Measurements from ENCODE around the gene BLACAT1.
"Not testable (repeated sequence)": the region's sequence is repeated elsewhere in the genome, so short reads cannot be mapped to it uniquely, and the experiment has no call there.

Gene BLACAT1

GRCh38 chr1:205483372-205483771 is 27.5 kb upstream of the BLACAT1 start:
- DNase-seq (ENCODE audit: low read depth): no peak

- DNase-seq (ENCODE audit: low read depth): not testable (repeated sequence)
Observed at GRCh38 chr1:205482587-205482986, 26.7 kb upstream of the BLACAT1 start.

- no peak for DNase-seq (ENCODE audit: low read depth)
Observed at GRCh38 chr1:205481629-205482151, 25.8 kb upstream of the BLACAT1 start.

DNA sequence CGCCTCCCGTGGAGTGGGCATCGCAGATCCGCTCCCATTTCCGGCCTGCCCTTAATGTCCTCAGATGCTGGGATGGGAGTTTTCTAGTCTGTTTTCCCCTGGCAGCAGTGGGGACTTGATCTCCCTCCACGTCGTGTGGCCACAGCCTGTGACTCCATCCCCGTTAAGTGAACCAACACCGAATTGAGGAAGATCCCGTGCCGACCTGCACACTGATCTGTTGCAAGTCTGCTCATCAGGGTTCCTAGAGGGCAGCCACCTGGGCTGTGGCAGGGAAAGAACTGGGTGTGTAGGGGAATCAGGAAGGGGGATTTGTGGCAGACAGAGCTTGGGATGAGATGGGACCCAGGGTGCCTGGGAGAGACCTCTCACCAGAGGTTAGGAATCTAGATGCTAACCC is 25.4 kb upstream of the BLACAT1 start:
- no peak for DNase-seq (ENCODE audit: low read depth)

DNA sequence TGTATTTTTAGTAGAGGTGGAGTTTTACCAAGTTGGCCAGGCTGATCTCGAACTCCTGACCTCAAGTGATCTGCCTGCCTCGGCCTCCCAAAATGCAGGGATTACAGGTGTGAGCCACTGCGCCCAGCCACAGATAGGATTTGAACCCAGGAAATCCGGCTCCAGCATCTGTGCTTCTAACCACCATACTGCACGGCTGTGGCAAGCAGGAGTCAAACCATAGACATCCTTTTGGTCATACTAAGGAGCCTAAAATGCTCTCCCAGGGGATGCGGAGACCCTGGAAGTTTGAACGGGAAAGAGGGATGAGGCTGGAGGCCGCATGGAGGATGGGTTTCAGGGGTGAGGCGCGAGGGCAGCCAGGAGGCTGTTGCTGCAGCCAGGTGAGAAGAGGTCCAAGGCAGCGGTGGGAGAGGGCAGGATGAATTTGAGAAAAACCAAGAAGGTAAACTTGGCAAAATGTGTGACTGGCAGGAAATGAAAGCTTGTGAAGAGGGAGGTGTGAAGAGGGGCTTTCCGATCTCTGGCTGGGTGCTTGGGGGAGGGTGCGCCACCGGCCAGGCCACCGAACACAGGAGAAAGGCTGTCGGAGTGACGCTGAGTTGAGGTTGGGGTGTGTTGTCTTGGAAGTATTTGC is 24.6 kb upstream of the BLACAT1 start:
- no peak for DNase-seq (ENCODE audit: low read depth)

DNA sequence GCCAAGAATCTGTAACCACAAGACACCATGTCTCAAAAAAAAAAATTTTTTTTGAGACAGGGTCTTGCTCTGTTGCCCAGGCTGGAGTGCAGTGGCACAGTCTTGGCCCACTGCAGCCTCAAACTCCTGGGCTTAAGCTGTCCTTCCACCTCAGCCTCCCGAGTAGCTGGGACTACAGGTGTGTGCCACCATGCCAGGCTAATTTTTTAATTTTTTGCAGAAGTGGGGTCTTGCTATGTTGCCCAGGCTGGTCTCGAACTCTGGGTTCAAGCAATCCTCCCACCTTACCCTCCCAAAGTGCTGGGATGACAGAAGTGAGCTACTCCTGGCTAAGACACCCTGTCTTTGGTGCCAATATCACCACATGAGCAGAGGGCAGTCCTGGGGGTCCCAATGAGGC is 23.1 kb upstream of the BLACAT1 start:
- DNase-seq (ENCODE audit: low read depth): not testable (repeated sequence)

DNA sequence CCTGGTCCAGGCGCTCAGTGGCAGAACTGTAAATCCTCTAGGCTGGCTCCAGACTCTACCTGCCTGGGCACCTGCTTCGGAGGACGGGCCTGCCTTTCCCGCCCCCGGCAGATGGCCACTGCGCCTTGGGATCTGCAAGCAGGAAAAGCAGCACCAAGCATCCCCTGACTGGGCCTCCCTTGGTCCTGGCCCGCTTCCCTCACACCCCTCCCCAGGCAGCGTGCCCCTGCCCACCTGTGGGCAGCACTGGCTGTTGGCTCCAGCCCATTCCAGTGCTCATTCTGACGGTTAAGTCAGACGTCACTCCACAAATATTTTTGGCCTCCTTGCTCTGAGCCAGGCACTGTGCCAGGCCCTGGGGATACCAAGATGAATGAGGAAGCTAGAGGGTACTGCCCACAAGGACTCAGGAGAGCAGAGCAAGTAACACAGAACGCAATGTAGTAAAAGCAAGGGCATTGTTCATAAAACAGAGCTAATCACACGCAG is 22.0 kb upstream of the BLACAT1 start:
- DNase-seq (ENCODE audit: low read depth): peak; percentile 51

DNA sequence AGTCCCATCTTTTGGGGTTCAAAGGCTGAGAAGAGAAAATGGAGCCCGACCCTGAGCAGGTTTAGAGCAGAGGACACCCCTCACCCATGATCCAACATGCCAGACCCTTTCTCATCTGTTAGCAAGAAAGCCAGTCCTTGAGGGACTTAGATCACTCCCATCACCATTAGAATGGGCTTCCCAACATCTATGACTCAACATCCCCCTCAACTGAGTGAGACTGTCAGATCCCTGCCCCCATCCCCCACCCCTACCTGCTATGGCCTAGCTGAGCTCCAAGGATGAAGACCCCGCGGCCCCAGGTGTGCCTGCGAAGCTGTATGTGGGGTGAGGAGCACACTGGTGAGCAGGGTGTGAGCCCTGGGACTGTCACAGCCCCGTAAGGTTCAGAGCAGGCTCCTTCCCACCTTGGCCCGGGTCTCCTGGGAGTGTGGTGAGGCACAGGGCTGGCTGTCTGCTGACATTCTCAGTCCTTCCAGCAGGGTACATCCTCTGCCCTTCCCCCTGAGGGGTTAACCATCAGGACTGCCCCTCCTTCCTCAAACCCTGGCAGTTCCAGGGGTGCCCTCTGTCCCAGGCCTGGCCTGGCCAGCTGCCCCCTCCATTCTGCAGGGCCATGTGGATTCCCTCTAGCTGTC is 21.4 kb upstream of the BLACAT1 start:
- no peak for DNase-seq (ENCODE audit: low read depth)

GRCh38 chr1:205476648-205477047 is 20.8 kb upstream of the BLACAT1 start:
- no peak for DNase-seq (ENCODE audit: low read depth)

DNA sequence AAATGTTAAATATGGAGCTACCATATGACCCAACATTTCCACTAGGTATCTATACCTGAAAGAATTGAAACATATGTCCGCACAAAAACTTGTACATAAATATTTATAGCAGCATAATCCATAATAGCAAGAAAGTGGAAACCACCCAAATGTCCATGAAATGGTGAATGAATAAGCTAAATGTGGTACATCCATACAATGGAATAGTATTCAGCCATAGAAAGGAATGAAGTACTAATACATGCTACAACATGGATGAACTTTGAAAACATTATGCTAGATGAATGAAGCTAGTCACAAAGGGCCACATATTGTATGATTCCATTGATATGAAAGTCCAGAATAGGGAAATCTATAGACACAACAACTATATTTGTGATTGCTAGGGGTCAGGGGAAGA is 20.0 kb upstream of the BLACAT1 start:
- no peak for DNase-seq (ENCODE audit: low read depth)

DNA sequence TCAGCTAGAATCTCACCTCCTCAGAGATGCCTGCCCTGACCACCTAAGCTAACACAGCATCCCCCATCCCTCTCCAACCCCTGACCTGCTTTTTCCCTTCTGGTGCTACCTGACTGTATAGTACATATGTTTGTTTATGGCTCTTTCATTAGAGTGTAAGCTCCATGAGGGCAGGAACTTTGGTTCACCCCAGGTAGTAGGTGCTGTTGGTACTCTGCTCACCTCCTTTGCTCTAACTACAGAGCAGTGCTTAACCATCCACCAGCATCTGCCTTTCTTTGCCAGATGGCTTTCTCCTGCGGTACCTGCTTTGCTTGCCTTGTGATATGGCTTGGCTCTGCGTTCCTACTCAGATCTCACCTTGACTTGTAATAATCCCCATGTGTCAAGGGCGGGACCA is 18.7 kb upstream of the BLACAT1 start:
- no peak for DNase-seq (ENCODE audit: low read depth)

- DNase-seq (ENCODE audit: low read depth): no peak
Observed at GRCh38 chr1:205473966-205474365, 18.1 kb upstream of the BLACAT1 start.

- no peak for DNase-seq (ENCODE audit: low read depth)
Observed at GRCh38 chr1:205473475-205473874, 17.6 kb upstream of the BLACAT1 start.

- no peak for DNase-seq (ENCODE audit: low read depth)
Observed at GRCh38 chr1:205472737-205473441, 17.0 kb upstream of the BLACAT1 start.

GRCh38 chr1:205470131-205470530 is 14.3 kb upstream of the BLACAT1 start:
- no peak for DNase-seq (ENCODE audit: low read depth)

GRCh38 chr1:205466595-205467220 is 10.9 kb upstream of the BLACAT1 start:
- DNase-seq (ENCODE audit: low read depth): no peak

DNA sequence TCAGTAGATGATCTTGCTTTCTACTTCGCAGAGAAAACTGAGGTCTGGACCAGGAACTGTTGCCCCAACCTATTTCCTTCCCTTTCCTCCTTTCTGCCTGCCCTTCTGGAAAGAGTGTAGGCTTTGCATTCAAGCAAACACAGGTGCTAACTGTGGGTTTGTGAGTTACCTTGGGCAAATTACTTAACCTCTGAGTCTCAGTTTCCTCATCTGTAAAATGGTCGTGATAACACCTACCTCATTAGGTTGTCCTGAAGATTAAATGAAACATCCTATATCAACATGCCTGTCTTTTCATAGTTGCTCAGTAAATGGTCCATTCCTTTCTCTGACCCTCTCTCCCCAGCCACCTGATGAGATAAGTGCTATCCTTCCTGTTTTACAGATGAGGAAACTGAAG is 9.5 kb upstream of the BLACAT1 start:
- DNase-seq (ENCODE audit: low read depth): no peak

DNA sequence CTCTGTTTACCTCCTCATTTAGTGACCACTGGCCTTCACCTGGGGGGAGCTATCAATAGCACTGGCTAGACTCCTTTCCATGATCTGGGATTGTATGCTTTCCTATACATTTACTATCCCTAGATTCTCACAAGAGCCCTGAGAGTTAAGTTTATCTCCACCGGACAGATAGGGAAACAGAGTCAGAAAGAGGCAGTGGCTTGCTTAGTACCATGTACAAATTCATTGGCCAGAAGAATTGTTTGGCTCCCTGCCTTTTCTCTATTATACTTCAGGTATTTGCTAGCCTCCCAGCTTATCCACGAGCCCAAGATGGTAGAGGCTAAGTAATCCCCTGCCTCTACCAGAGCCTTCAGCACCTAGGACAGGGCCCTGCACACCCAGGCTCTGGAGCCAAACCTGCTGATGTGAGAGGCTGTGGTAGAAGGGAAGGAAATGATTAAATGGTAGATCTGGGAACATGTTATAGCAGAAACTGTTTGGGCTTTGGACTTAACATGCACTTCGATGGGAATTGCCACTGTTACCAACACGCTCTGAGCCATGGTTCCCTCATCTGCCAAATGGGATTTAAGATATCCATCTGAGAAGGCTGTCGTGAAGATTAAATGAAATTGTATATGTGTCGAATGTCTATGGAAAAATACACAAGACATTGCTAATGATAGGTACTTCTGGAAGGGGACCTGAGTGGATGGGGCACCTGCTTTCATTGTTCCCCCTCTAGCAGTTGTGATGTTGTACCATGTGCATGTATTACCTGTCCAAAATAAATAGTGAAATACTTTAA is 3.1 kb upstream of the BLACAT1 start:
- DNase-seq (ENCODE audit: low read depth): peak; percentile 23

DNA sequence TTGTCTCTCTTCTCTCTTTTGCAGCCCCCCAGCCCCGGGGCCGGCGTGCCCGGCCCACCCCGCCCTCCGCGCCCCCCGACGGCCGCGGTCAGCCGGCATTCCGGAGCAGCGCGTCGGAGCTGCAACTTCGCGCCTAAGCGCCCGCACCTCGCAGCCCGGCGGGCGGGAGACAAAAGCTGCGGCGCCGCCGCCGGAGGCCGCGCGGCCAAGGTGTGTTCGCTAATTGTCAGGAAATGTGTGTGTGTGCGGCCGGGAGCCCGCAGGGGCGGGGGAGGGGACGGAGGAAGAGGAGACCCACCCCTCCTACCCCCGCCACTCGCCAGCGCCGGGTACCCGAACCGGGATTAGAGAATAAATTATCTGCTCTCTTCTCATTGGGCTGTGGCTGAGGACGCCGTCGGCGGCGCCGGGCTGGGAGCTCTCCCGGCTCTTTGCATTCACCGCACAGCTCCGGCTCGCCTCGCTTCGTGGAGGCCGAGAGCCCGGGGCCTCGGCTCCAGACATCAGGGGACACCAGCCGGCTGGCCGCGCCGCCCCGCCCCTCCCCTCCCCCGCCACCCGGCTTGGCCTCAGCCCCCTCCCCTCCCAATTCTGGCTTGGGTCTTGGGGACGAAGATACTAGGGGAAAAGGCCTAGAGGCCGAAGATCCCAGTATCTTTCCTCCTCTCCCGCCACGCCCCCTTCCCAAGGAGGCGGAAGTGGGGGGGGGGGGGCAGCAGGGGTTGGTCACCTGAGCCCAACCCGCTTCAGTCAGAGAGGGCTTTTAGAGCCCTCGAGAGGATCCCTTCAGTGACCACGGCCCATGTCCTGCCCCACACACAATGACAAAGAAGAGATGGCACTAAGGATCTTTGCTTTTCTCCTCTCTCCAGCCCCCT is 1.3 kb upstream of the BLACAT1 start:
- DNase-seq (ENCODE audit: low read depth): no peak

GRCh38 chr1:205456383-205456867 is 580 bp upstream of the BLACAT1 start:
- no peak for DNase-seq (ENCODE audit: low read depth)
